Pulmonary artery endothelial cell (primary cell): ENCODE data around the gene FAHD1. TPM values are rescaled to one million over a fixed set of nuclear protein-coding genes. Genes with fewer than 3 reads are reported as not detected.

Experiments
- DNase-seq: peaks from one replicate; pipeline ENCODE4 v3.0.0-alpha.2; 2011; ENCODE audit warnings: low read depth, low spot score
- total RNA-seq: library from RNA; depleted of rRNA; stranded (reverse); fragments of >200 nt; gene quantifications from 2 replicates; pipeline ENCODE4 v1.2.3, GENCODE V29; 2014

FAHD1 gene
- 91.9 and 93.0 TPM in 2 replicates for total RNA-seq

GRCh38 chr16:1826691-1827573, at the start of gene FAHD1, which contains the start of gene HAGH:
Gene FAHD1 (plus strand): TSS chr16:1827206. CDS start chr16:1827239, 33 bp downstream.
Gene HAGH (minus strand): TSS chr16:1826825. CDS start chr16:1826787, 38 bp downstream.
- DNase-seq, result peak; percentile 87

- DNase-seq, result no peak
These were observed 49.4 kb upstream of the FAHD1 start for GRCh38 chr16:1777375-1778199.

- DNase-seq, result no peak
These were observed 48.5 kb upstream of the FAHD1 start for GRCh38 chr16:1778200-1779179.

GRCh38 chr16:1779234-1779701, 47.7 kb upstream of the FAHD1 start:
- DNase-seq, result no peak

GRCh38 chr16:1779741-1780676, 47.0 kb upstream of the FAHD1 start:
- DNase-seq, result no peak

- DNase-seq, result no peak
These were observed 46.3 kb upstream of the FAHD1 start for GRCh38 chr16:1780677-1781072.

GRCh38 chr16:1781254-1781653, 45.8 kb upstream of the FAHD1 start:
- no peak for DNase-seq

- no peak for DNase-seq
These were observed 45.1 kb upstream of the FAHD1 start for GRCh38 chr16:1781758-1782407.

GRCh38 chr16:1782408-1783264, 44.4 kb upstream of the FAHD1 start, which contains the start of the genes NUBP2 and SPSB3:
Gene NUBP2 (plus strand): TSS chr16:1782960. CDS start chr16:1783021, 61 bp downstream.
Gene SPSB3 (minus strand): TSS chr16:1782571. CDS start chr16:1781483, 1,088 bp downstream.
- peak; percentile 100 for DNase-seq

- no peak for DNase-seq
These were observed 41.8 kb upstream of the FAHD1 start for GRCh38 chr16:1784977-1785845.

GRCh38 chr16:1785846-1786170, 41.2 kb upstream of the FAHD1 start:
- no peak for DNase-seq

GRCh38 chr16:1786242-1787055, 40.6 kb upstream of the FAHD1 start:
- DNase-seq, result no peak

GRCh38 chr16:1787056-1787321, 40.0 kb upstream of the FAHD1 start:
- no peak for DNase-seq

GRCh38 chr16:1787322-1788094, 39.5 kb upstream of the FAHD1 start:
- no peak for DNase-seq

- DNase-seq, result no peak
These were observed 38.8 kb upstream of the FAHD1 start for GRCh38 chr16:1788095-1788707.
